ENCODE data around the gene POGLUT3.

GRCh38 chr11:108518581-108518980 is 20.4 kb upstream of the POGLUT3 start:
- no peak for TF ChIP-seq POLR2AphosphoS5 (IDR thresholded peaks at IDR 0.05)
- no peak for TF ChIP-seq CTCF (IDR thresholded peaks at IDR 0.05)

All from gastroesophageal sphincter (tissue), 3 donors.